CD4-positive, alpha-beta T cell treated with Interleukin-4 for 4 hours (primary cell): ENCODE data around the gene TMED9.
A peak's percentile ranks its signal among the peaks of the same experiment; 100 is the strongest.
"Not testable (repeated sequence)": the region's sequence is repeated elsewhere in the genome, so short reads cannot be mapped to it uniquely, and the experiment has no call there.

Source experiments
- DNase-seq: peaks from one replicate; pipeline ENCODE4 v3.0.0-alpha.2; 2020

TMED9 gene

DNA sequence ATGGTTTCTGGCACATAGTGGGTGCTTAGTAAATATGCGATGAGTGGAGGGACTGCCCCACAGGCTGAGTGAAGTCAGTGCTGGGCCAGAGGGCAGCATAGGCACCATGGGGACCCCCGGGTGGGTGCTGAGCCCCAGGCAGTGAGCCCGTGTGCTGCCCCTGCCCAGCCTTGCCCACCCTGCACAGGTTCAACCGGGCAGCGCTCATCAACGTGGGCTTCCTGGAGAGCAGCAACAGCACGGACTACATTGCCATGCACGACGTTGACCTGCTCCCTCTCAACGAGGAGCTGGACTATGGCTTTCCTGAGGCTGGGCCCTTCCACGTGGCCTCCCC is 15.1 kb downstream of the TMED9 start:
- DNase-seq = no peak

DNA sequence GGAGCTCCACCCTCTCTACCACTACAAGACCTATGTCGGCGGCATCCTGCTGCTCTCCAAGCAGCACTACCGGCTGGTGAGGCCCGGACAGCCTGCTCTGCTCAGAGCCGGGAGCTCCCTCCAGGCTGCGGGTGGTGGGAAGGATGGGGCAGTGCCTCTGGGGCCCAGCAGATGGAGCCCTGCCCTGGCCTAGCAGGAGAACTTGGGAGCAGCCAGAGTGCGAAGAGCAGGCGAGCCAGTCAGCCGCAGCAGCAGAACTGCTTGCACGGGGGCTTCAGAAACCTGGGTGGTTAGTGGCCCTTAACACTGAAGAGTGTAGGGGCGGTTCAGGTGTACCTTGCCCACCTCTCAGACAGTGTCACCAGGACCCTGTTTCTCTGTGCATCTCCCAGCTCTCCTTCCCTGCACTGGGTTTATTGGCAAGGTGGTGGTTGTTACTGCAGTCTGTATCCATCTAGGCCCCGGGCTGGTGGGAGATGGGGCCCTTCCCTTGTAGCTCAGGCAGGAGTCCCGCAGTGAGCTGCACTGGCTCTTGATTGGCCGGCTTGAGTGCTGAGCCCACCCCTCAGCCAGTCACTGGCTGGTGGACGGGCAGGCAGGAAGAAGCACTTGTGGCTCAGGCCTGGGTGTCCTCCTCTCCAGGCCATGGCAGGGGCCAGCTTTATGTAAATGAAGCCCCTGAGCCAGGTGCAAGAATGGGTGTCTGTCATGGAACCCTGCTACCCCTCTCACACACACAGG is 15.6 kb downstream of the TMED9 start:
- DNase-seq = peak; percentile 53

DNA sequence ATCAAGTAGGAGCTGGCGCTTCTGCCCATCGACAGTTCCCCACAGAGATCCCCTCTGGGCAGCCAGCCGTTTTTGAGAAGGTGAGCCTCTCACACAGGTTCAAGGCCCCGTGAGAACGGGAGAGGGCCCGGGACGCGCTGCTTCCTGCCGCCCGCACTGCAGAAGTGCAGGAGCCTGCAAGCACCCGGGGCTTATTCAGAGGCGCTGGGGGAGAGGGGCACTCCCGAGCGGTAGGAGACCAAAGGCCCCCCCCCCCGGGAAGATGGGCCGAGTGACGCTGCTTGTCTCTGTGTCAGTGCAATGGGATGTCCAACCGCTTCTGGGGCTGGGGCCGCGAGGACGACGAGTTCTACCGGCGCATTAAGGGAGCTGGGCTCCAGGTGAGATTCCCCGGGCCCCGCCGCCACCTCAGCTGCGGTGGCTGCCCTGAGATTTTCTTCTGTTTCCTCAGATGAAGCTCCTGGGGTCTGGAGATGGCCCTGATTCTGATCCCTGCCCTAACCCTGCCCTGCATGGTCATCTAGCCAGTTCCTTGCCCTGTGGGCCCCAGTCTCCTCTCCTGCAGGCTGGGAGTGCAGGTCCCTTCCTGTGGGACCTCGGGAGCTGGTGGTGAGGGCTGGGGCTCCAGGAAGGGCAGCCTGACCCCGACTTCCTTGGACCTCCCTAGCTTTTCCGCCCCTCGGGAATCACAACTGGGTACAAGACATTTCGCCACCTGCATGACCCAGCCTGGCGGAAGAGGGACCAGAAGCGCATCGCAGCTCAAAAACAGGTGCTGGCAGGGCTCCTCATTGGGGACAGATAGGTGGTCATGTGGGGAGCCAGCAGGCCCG is 16.5 kb downstream of the TMED9 start:
- no peak for DNase-seq

DNA sequence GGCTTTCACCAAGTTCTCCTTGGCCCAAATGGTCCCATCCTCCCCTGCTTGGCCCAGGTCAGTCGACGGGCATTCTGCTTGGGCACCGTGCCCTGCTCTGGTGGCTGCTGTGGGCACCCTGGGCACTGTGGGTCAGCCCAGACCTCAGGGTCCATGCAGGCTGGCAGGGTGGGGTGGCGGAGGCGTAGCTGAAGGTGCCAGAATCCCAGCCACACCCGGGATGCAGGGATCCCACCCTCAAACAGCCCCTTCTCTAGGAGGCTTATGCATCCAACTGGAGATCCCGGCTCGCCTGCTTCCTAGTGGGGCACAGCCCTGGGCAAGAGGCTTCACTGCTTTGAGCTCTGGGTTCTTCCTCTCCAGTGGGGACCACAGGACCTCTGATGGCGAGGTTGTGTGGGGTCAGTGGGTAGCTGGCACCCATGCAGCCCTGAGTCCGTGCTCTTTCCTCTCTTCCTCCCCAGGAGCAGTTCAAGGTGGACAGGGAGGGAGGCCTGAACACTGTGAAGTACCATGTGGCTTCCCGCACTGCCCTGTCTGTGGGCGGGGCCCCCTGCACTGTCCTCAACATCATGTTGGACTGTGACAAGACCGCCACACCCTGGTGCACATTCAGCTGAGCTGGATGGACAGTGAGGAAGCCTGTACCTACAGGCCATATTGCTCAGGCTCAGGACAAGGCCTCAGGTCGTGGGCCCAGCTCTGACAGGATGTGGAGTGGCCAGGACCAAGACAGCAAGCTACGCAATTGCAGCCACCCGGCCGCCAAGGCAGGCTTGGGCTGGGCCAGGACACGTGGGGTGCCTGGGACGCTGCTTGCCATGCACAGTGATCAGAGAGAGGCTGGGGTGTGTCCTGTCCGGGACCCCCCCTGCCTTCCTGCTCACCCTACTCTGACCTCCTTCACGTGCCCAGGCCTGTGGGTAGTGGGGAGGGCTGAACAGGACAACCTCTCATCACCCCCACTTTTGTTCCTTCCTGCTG is 17.4 kb downstream of the TMED9 start:
- no peak for DNase-seq

DNA sequence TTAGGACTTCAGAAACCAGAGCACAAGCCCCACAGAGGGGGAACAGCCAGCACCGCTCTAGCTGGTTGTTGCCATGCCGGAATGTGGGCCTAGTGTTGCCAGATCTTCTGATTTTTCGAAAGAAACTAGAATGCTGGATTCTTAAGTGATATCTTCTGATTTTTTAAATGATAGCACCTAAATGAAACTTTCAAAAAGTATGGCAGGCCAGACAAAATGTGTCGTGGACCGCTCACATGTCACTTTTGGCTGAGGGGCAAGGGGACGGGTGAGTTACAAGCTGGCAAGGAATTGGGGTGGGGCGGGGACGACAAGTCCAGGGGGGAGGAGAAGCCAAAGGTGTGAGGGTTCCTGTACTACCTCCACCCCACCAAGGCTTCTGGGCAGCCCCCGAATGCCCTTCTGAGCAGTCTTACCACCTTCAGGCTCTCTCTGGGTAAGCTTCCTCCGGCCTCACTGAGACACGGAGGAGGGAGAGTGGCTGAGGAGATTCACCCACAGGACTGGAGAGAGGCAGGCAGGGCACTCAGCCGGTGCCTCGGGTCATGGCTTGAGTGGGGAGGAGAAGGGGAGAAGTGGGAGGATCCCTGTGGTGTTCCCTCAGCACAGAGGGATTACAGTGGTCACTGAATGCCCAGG is 18.2 kb downstream of the TMED9 start:
- DNase-seq = no peak

DNA sequence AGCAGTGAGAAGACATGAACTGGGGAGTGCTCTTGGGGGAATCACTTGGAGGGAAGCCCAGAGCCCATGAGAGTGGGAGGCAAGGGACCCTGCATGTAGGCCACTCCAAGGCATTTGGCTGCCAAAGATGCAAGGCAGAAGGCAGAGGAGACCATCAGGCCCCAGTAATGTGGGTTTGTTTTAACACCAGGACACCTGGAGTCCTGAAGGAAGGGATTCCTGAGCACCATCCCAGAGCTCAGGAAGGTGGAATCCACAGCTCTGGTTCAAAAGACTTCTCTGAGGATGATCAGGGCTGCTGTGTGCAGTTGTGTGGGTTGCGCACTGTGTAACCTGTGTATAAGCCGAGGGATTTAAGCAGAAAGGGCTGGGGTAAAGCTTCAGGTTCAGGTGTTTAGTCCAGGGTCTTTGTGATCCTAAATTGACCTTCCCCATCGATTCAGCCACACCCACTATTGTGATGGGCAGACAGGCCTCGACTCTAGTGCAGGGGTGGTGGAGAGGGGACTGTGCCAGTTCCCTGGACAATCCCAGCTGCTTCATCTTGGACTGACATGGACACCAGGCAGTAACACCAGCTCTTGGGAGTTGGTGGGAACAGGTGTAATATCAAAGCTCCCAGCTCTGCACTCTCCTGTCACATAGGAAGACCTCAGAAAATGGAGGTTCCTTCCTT is 18.9 kb downstream of the TMED9 start:
- no peak for DNase-seq

DNA sequence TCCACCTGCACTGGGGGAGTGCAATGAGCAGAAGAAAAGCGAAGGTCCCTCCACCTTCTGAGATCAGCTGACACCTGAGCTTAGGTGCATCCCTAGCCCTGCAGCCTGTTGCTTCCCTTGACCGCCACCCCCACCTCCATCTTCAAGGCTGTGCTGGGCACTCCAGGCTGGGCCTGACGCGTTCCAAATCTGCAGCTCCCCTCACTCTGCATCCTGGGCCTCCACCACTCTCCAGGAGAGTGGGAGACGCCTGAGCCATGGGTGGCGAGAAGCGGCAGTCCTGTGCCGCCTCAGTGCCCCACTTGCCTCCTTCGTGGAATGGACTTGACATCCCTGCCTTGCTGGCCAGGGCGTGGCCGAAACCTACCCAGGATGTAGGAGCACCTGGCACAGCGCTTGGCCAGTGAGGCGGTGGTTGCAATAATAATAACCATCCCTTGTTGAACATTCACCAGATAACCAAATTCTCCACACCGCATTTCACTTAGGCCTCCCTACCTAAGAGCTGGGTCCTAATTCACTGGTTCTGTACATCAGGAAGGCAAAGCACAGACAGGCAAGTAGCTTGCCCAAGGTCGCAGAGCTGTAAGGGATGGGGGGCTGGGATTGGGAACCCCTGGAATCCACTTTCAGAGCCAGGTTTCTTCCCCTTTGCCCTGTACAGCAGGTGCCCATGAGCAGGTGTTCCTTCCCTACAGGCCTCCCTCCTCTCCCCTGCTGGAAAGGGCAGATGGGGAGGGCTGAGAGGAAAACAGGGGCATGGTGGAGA is 19.6 kb downstream of the TMED9 start:
- DNase-seq = no peak

DNA sequence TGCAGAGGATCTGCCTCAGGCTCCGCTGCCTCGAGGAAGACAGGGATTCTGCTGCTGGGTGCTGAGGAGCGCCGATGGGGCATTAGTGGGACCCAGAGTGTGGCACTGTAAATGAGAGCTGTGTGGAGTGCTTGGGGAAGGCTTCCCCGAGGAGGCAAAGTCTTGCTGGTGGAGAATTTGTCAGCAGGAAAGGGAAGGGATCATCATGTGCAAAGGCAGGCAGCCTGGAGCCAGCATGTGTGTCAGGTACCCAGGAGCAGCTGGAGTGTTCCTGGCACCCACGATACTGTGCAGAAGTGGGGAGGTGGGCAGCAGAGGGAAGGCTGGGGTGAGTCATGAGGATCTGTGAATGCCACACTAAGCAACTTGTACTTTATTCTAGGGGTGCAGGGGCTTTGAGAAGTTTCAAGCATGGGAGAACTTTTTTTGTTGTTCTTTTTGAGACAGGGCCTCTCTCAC is 20.2 kb downstream of the TMED9 start:
- no peak for DNase-seq

DNA sequence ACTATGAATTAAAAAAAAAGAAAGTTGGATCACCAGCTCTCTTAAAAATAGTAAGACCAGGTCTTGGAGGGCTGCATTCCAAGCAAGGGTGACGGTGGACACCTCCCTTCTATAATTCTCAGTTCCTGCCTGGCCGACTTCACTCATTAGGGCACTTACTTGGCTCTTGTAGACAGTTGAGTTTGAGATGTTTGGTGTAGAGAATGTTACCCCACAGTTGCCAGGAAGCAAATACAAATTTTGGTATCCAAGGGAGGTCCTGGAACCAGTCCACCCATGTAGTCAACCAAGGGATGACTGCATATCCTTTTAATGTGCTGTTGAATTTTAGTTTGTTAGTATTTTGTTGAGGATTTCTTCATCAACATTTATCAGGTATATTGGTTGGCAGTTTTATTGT is 28.6 kb downstream of the TMED9 start:
- no peak for DNase-seq

DNA sequence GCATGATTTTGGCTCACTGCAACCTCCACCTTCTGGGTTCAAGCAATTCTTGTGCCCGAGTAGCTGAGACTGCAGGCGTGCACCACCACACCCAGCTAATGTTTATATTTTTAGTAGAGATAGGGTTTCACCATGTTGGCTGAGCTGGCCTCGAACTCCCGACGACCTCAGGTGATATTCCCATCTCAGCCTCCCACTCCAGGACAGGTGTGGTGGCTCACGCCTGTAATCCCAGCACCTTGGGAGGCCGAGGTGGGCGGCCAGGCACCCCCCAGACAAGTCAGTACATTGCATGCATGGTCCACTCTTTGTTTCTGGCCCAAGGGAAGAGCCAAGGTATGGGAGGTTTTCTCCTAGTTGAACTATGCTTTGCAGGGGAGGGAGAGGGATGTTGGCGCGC is 32.2 kb downstream of the TMED9 start:
- not testable (repeated sequence) for DNase-seq

DNA sequence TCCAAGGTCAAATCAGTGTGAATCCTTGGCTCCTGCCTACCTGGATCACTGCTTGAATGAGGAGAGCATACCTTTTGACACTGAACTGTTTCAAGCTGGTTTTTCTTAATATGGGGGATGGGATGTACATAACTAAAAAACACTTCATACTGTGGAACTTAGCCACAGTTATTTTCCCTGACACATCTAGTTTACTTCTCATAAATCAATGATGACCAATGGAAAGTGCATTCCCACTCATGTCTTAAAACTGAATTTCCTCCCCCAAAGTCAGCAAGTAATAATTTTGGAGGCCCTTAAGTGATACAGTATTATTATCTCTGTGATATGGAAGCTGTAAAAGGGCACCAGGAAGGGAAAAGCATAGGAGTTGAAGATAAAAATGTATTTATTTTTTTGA is 38.2 kb downstream of the TMED9 start:
- not testable (repeated sequence) for DNase-seq

DNA sequence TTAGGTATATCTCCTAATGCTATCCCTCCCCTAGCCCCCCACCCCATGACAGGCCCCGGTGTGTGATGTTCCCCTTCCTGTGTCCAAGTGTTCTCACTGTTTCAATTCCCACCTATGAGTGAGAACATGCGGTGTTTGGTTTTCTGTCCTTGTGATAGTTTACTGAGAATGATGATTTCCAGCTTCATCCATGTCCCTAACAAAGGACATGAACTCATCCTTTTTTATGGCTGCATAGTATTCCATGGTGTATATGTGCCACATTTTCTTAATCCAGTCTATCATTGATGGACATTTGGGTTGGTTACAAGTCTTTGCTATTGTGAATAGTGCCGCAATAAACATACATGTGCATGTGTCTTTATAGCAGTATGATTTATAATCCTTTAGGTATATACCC is 42.9 kb downstream of the TMED9 start:
- DNase-seq = not testable (repeated sequence)

DNA sequence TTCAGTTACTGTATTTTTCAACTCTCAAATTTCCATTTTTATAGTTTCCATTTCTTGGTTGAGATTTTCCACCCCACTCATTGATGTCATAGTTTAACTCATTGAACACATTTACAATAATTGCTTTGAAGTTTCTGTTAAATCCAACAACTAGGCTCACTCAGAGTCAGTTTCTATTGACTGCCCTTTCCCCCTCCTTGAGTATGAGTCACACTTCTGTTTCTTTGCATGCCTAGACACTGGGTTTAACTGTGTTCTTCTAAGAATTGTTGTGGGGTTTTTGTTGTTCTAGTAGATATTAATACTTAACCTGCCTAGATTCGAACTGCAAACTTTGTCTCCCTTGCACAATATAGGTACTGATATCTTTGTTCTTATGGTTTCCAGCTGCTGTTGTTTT is 53.5 kb downstream of the TMED9 start:
- not testable (repeated sequence) for DNase-seq
